HG03025 (cell line): ENCODE data around the gene PPP1R13B.
"Not testable (repeated sequence)": the region's sequence is repeated elsewhere in the genome, so short reads cannot be mapped to it uniquely, and the experiment has no call there.

Experiments
- ATAC-seq: cut with Tn5 transposase; IDR thresholded peaks from one replicate; pipeline ENCODE4 v1.9.1; 2021; ENCODE audit warnings: mild to moderate bottlenecking, moderate library complexity; ENCODE audit not compliant: unreplicated experiment, low FRiP score

Gene PPP1R13B

GRCh38 chr14:103859416-103860202 is 12.2 kb upstream of the PPP1R13B start:
- ATAC-seq = no peak

- ATAC-seq = no peak
These were observed 10.8 kb upstream of the PPP1R13B start for GRCh38 chr14:103858063-103858781.

GRCh38 chr14:103857256-103857655 is 9.9 kb upstream of the PPP1R13B start:
- no peak for ATAC-seq

GRCh38 chr14:103856607-103857006 is 9.2 kb upstream of the PPP1R13B start:
- no peak for ATAC-seq

- ATAC-seq = no peak
These were observed 8.7 kb upstream of the PPP1R13B start for GRCh38 chr14:103856105-103856504.

- no peak for ATAC-seq
These were observed 8.3 kb upstream of the PPP1R13B start for GRCh38 chr14:103855734-103856095.

- no peak for ATAC-seq
These were observed 7.7 kb upstream of the PPP1R13B start for GRCh38 chr14:103854822-103855733.

- ATAC-seq = no peak
These were observed 6.8 kb upstream of the PPP1R13B start for GRCh38 chr14:103854017-103854808.

- no peak for ATAC-seq
These were observed 1.9 kb upstream of the PPP1R13B start for GRCh38 chr14:103849151-103849886.

GRCh38 chr14:103848175-103849077 is 1.1 kb upstream of the PPP1R13B start:
- ATAC-seq = no peak

GRCh38 chr14:103846543-103847450 is 578 bp downstream of the PPP1R13B start:
- ATAC-seq = peak; percentile 31

- ATAC-seq = no peak
These were observed 1.3 kb downstream of the PPP1R13B start for GRCh38 chr14:103846097-103846496.

GRCh38 chr14:103845327-103845726 is 2.0 kb downstream of the PPP1R13B start:
- no peak for ATAC-seq

- not testable (repeated sequence) for ATAC-seq
These were observed 6.1 kb downstream of the PPP1R13B start for GRCh38 chr14:103841265-103841664.

GRCh38 chr14:103840014-103840413 is 7.4 kb downstream of the PPP1R13B start:
- no peak for ATAC-seq

GRCh38 chr14:103839579-103839978 is 7.8 kb downstream of the PPP1R13B start:
- no peak for ATAC-seq

GRCh38 chr14:103838117-103838516 is 9.3 kb downstream of the PPP1R13B start:
- no peak for ATAC-seq
